ENCODE data around the gene NDUFAF4.

GRCh38 chr6:96939007-96939805 is 41.5 kb upstream of the NDUFAF4 start:
- no peak for TF ChIP-seq CTCF (IDR thresholded peaks at IDR 0.05)
- no peak for TF ChIP-seq POLR2A (IDR thresholded peaks at IDR 0.05)

Data from breast epithelium (tissue), 3 donors.